ENCODE results near the gene MTHFD1L.

GRCh38 chr6:150863213-150863928 is 2.1 kb upstream of the MTHFD1L start:
- TF ChIP-seq MAX (CRISPR knock-in tag; IDR thresholded peaks at IDR 0.05), result no peak
- TF ChIP-seq ATF2 (CRISPR knock-in tag; IDR thresholded peaks at IDR 0.05), result no peak
- no peak for TF ChIP-seq HIVEP1 (CRISPR knock-in tag; IDR thresholded peaks at IDR 0.05)
- no peak for TF ChIP-seq ZSCAN29 (IDR thresholded peaks at IDR 0.05)
- no peak for TF ChIP-seq PREB (CRISPR knock-in tag; IDR thresholded peaks at IDR 0.05)
- TF ChIP-seq CTCF (IDR thresholded peaks at IDR 0.05 in 2 of 3, conservative IDR thresholded peaks at IDR 0.05 in 1 of 3; ENCODE audit: insufficient read depth in 2 of 3, low read depth in 1 of 3, low read length in 3 of 3), result no peak
- no peak for TF ChIP-seq POLR2AphosphoS5 (IDR thresholded peaks at IDR 0.05; ENCODE audit: control insufficient read depth, insufficient read depth, low read depth, low read length)
- no peak for TF ChIP-seq RBBP5 (IDR thresholded peaks at IDR 0.05; ENCODE audit: borderline replicate concordance, insufficient read depth, low read length, poor library complexity, severe bottlenecking)

Data from K562 (cell line).